SKM-1 (cell line): ENCODE data around the gene HNRNPA1L2.
"Not testable (repeated sequence)": the region's sequence is repeated elsewhere in the genome, so short reads cannot be mapped to it uniquely, and the experiment has no call there.

Experiments
- DNase-seq: peaks from one replicate; lab custom pipeline; 2025; ENCODE audit not compliant: unreplicated experiment; lab: John Stamatoyannopoulos, UW

Gene HNRNPA1L2

DNA sequence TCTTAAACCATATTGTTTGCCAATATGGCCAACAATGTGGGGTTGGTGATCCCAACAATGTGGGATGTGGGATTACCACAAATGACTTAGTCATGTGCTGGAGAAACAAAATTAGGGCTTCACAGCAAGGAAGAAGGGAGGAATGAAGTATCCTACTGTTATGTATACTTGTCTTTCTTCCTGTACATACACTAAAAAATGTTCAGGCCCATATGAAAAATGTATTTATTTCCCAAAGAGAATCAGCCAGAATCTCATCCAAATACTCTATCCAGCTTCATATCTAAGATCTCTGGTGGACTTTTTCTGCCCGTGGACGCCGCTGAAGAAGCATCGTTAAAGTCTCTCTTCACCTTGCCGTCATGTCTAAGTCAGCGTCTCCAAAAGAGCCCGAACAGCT, at the start of gene HNRNPA1L2:
Gene HNRNPA1L2, plus strand, starts transcription at position 301 of the 400 bp plus-strand sequence. Its CDS starts 62 bp downstream, at position 363.
- no peak for DNase-seq

DNA sequence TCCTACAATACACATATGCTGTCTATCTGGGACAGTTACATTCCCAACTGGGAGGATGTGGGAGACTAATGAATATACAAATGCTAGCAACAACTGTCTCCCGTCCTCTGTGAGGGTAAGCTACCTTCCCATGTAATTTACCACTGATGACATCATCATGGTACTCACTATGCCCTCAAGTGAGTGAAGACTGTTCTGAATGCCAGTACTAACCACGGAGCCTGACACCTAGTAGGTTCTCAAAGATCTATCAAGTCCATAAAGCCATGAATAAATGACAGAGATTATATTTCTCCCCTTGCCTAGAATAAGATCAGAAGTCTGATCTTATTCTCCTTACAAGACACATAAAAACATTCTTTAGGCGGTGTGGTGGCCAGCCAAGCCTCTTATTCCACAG, 49.1 kb upstream of the HNRNPA1L2 start:
- not testable (repeated sequence) for DNase-seq

GRCh38 chr13:52593812-52594211, 48.4 kb upstream of the HNRNPA1L2 start:
- not testable (repeated sequence) for DNase-seq

DNA sequence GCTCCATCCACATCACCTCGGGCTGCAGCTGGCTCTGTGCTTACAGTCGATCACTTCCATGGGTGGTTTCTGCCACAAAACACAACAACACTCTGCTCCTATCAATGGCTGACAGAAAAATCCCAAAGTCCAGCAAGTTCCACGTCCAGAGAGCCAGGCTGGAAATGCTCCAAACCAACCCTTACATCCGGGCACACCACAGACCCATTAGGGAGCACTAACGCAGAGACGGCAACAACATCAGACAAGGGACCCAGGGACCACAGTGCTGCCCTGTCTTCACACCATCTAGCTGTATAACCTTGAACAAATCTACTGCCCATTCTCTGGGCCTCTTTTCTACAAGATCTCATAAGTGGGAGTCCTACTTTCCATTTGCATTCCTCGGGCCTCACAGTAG, 47.9 kb upstream of the HNRNPA1L2 start:
- DNase-seq: not testable (repeated sequence)

DNA sequence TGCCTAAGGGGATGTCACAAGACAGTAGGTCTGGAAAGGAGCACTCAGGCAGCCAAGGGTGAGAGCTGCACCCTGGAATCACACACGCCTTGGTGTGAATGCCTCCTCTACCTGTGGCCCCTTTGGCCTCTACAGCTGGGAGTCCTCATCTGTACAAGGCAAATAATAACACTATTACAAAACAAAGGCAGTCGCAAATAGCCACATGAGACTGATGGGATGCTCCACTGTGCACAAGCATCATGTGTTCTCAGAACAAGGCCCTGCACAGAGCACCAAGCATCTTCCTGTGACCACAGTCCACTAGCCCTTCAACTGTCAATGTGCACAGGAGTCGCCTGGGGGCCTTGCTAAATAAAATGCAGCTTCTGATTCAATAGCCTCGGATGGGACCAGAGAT, 44.6 kb upstream of the HNRNPA1L2 start:
- DNase-seq: no peak

- DNase-seq: no peak
These were observed 43.0 kb upstream of the HNRNPA1L2 start for GRCh38 chr13:52599037-52599847.

- DNase-seq: no peak
These were observed 42.2 kb upstream of the HNRNPA1L2 start for GRCh38 chr13:52599848-52600603.

DNA sequence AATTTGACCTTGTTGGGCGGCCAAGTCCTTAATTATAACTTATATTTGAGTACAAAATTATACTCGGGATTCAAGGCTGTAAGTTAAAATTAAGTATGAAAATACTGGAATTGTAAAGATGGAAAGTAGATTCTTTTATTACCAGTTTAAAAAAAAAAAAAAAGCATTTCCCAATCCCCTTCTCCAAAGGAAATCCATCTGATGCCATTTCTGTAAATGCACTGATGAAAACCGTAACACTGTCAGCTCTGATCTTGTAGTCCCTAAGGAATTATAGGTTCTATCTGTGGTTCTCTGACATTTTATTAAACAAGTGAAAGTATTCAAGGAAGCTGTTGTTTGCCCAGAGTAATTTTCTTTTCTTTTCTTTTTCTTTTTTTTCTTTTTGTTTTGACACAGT, 41.6 kb upstream of the HNRNPA1L2 start:
- no peak for DNase-seq

GRCh38 chr13:52603316-52603715, 38.9 kb upstream of the HNRNPA1L2 start:
- DNase-seq: not testable (repeated sequence)

DNA sequence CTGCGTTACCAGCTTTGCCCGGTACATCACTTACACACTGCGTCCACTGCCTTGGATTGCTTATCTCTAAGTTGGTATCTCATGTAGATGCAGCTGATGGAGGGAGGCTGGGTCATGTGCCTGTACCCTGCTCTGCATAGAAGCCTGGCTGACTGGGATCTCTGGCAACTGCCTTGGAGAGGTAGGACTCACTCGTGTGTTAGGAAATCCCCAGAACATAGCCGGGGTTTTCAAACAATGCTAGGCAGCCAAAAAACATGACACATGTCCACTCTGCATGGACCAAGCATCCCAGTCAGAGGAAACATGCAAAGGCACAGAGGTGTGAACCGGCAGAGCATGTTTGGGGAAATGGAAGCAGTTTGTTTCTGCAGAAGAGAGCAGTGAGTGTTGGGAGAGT, 36.1 kb upstream of the HNRNPA1L2 start:
- DNase-seq: not testable (repeated sequence)

- DNase-seq: not testable (repeated sequence)
These were observed 35.4 kb upstream of the HNRNPA1L2 start for GRCh38 chr13:52606795-52607194.

GRCh38 chr13:52608184-52608583, 34.0 kb upstream of the HNRNPA1L2 start:
- not testable (repeated sequence) for DNase-seq

- DNase-seq: not testable (repeated sequence)
These were observed 33.1 kb upstream of the HNRNPA1L2 start for GRCh38 chr13:52609013-52609606.

- not testable (repeated sequence) for DNase-seq
These were observed 32.1 kb upstream of the HNRNPA1L2 start for GRCh38 chr13:52610158-52610557.

DNA sequence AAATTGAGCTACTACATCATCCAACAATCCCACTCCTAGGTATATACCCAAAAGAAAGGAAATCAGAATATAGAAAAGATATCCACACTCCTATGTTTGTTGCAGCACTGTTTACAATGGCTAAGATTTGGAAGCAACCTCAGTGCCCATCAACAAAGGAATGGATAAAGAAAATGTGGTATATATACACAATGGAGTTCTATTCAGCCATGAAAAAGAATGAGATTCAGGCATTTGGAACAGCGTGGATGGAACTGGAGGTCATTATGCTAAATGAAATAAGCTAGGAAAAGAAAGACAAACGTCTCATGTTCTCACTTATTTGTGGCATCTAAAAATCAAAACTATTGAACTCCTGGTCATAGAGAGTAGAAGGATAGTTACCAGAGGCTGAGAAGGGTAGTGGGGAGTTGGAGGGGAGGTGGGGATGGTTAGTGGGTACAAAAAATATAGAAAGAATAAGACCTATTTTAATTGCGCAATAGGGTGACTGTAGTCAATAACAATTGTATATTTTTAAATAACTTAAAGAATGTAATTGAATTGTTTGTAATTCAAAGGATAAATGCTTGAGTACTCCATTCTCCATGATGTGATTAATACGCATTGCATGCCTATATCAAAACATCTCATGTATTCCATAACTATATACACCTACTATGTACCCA, 27.0 kb upstream of the HNRNPA1L2 start:
- DNase-seq: no peak

DNA sequence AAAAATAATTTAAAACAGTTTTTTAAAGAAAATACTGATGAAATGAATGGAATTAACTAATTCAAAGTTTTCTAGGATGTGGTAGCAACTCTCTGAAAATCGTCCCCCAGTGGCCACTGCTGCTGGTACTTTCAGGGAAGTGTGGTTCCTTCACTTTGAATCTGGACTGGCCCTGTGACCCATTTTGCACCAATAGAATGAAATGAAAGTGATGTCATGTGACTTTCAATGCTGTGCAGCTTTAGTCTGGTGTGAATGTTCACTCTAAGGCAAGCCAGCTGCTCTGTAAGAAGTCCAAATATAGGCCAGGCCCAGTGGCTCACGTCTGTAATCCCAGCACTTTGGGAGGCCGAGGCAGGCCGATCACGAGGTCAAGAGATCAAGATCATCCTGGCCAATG, 26.4 kb upstream of the HNRNPA1L2 start:
- no peak for DNase-seq

DNA sequence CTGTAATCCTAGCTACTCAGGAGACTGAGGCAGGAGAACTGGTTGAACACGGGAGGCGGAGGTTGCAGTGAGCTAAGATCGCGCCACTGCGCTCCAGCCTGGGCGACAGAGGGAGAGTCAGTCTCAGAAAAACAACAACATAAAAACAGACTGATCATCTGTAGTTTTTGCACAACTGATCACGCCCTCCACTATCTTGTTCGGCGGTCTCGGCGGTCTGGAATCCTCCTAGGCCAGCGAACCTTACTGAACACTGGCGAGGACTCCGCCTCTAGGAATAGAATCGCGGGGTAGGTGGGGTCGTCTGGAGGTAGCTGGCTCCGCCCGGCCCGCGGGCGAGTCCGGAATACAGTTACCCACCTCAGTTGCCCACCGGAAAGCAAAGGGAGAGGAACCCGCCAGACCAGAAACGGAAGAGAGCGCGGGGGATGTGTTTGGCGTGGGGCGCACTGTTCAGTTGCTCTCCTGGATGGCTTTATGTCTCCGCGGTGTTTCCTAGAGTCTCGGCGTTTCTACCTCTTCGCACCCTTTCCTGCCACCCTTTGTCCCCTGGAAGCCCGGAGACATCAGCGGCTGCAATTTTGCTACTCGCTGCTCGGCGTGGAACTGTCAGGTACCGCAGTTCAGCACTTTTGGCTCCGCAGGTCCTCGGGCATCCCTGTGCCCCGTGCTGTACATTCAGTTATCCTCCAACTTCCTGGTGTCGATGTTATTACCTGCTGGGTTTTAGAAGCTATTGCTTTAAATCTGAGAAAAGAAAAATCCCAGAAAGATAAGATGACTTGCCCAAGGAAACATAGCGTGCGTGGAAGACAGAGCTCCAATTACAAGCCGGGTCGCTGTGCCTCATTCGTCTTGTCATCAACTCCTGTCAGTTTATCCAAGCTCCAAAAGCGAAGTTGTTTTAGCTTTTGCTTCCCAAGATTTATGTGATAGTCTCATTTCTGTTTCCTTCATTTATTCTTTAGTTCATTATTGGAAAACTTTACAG, 24.9 kb upstream of the HNRNPA1L2 start:
- peak; percentile 87 for DNase-seq

DNA sequence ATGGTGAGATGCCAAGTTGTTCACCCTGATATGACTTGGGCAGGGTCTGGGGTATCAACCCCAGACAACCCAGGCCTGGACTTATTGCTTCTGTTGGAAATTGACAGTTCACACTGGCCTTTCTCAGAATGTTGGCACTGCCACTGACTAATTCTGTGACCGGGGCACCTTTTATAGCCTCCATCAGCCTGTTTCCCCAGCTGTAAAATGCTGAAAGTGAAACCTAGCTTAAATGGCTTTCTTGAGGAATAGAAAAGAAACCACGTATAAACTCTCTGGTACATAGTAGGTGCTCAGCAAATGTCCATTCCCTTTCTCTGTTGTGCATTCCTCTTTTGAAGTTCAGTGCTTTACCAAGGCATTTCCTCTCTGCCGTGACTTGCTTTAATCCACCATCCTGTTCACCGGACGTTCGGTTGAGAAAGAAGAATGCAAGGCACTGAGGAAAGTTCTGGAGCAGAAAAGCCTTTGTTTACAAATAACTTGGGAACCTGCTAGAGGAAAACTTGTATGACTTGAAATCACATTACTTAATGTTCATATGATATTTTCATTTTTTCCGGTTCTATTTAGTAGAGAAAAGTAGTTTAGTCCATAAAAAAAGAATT, 11.0 kb upstream of the HNRNPA1L2 start:
- DNase-seq: not testable (repeated sequence)

DNA sequence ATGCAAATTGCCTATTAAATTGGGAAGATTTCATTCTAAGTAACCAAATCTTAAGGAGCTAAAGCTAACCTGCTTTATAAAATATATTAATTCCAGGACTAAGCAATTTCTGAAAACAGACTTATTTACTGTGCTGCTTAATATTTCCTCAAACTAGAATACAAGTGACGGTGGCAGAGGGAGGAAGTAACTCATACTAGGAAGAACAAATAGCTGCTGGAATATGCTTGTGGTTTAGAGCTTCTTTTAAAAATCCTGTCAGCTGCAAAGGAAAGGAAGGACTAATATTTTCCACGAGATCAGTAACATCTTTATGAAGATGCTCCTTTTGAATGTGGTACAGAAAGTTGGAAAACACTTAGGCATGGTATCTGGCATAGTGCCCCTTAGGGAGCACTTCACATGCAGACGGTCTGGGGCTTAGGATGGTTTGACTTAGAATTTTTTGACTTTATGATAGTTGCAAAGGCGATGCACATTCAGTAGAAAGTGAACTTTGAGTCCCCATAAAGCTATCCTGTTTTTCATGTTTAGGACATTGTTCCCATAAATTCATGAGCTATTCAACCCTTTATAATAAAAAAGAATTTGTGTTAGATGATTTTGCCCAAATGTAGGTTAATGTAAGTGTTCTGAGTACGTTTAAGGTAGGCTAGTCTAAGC, 3.4 kb upstream of the HNRNPA1L2 start:
- no peak for DNase-seq
